Kidney (tissue), 14 donors: ENCODE results near the gene AGFG1. TPM values are rescaled to one million over a fixed set of nuclear protein-coding genes. Genes with fewer than 3 reads are reported as not detected.

ENCODE experiments used
- DNase-seq, 5 donors: peaks; one replicate each; pipeline ENCODE4 v3.0.0-alpha.2; 2013 to 2020
- FAIRE-seq: peaks from 2 replicates; lab custom pipeline; 2012; peaks lifted over from hg19 to GRCh38; lab: Jason Lieb, UNC
- H3K27ac ChIP-seq, 2 donors: one replicate each; pipeline ENCODE4 v1.7.0; 2013; ENCODE audit warnings: low read depth in 2 of 2, low read length in 2 of 2, inconsistent platforms in 1 of 2
- H3K27me3 ChIP-seq: one replicate; pipeline ENCODE4 v1.7.1; 2013; ENCODE audit warnings: low read length, inconsistent platforms; ENCODE audit not compliant: control insufficient read depth, insufficient read depth
- H3K36me3 ChIP-seq, 3 donors: one replicate each; pipeline versions ENCODE4 v1.7.0 to v1.7.1; 2013; ENCODE audit warnings: low read length in 3 of 3, control low read depth in 1 of 3, inconsistent platforms in 1 of 3; ENCODE audit not compliant: insufficient read depth in 3 of 3, control insufficient read depth in 2 of 3
- H3K4me1 ChIP-seq, 3 donors: one replicate each; pipeline versions ENCODE4 v1.7.0 to v1.7.1; 2013; ENCODE audit warnings: low read length in 3 of 3, inconsistent platforms in 1 of 3, low read depth in 1 of 3; ENCODE audit not compliant: control insufficient read depth in 2 of 3, insufficient read depth in 2 of 3
- H3K4me3 ChIP-seq, 3 donors: one replicate each; pipeline versions ENCODE4 v1.7.0 to v1.8.1; 2013; ENCODE audit warnings: low read length in 3 of 3, control low read depth in 1 of 3, inconsistent platforms in 1 of 3
- H3K9ac ChIP-seq, 3 donors: one replicate each; pipeline versions ENCODE4 v1.7.0 to v1.7.1; 2013; ENCODE audit warnings: low read length in 3 of 3, control low read depth in 1 of 3, inconsistent platforms in 1 of 3
- H3K9me3 ChIP-seq, 3 donors: one replicate each; pipeline versions ENCODE4 v1.7.0 to v1.7.1; 2013; ENCODE audit warnings: low read length in 3 of 3, control low read depth in 1 of 3, inconsistent platforms in 1 of 3; ENCODE audit not compliant: control insufficient read depth in 2 of 3, insufficient read depth in 1 of 3
- CTCF ChIP-seq: IDR thresholded peaks from 3 replicates; pipeline ENCODE4 v1.5.1; 2012; ENCODE audit warnings: mild to moderate bottlenecking, moderate library complexity, borderline replicate concordance; ENCODE audit not compliant: insufficient read depth; ENCODE audit errors: extremely low read depth
- intact Hi-C: fragments of 100-400 bp; cut with DNase I; formaldehyde crosslinking; loops from one replicate; pipeline ENCODE4 v1.11.1; 2022
- polyA plus RNA-seq: library from polyadenylated mRNA; stranded (reverse); fragments of 350-450 nt; fragmentation: Illumina TruSeq; extraction: RNeasy Lipid Tissue Mini Kit (QIAGEN cat#74804); gene quantifications from one replicate; pipeline ENCODE4 v1.2.3, GENCODE V29; 2014; ENCODE audit warnings: low read depth, low replicate concordance; ENCODE audit not compliant: insufficient read depth
- total RNA-seq: library from RNA; stranded (reverse); fragmentation: NEBNext Ultra II Directional; extraction: Animal tissue kit (Norgen Biotek cat#: 25700); gene quantifications from one replicate; pipeline ENCODE4 v1.2.1, GENCODE V29; 2021
- donor health status: control.
- donor health status: control.
- donor health status: control.
- donor health status: control.
- donor health status: control.
- donor health status: DM: yes; HTN: yes; CAD: no.
- donor health status: Normal renal cell carcinoma (clear cell type).

The AGFG1 gene
- total and polyA plus RNA-seq, 2 donors from 2014 or later: 36.6 to 98.9 TPM

GRCh38 chr2:227450311-227450841, 21.6 kb upstream of the AGFG1 start:
- H3K27ac ChIP-seq: no peak overlapping the region
- H3K9me3 ChIP-seq: no peaks in the 10 kb centered on the region
- H3K4me3 ChIP-seq: no peak overlapping the region
- no peak for FAIRE-seq
- no peaks in the 10 kb centered on the region for H3K27me3 ChIP-seq
- no peak for DNase-seq
- H3K36me3 ChIP-seq: no peaks in the 10 kb centered on the region
- H3K9ac ChIP-seq: no peak overlapping the region
- intact Hi-C loops: no loop called here
- peaks cover 0 to 5% (median 0%) of the 10 kb centered on the region in 3 donors for H3K4me1 ChIP-seq
- TF ChIP-seq CTCF: no peak

DNA sequence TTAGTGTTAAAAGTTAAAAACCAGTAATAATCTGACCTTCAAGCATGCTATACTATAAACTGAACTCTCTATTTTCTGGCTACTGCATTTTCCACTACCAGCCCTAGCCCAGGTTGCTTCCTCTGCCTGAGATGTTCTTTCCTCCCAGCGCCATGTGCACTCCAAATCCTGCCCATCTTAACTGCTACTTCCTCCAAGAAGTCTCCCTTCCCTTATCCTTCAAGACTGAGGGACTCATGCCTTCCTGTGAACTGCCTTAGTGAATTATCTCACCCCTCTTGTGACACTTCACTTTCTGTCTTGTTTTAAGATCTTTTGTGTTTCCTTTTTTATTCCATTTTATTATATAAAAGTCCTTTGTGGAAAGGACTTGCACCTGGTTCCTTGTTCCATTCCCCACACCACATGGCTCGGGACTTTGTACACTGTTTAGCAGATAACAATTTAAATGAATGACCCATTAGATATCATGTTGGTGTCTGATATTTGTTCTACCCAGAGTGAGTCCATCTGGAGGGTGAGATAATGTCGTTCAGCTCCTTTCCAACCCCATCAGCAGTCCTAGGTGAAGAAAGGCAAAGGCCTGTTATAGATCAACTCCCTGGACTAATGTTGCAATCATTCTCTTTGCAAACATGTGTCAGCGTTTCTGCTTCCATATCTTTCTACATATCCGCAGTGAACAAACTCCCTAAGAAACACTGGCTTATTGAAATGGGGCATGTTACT, 20.9 kb upstream of the AGFG1 start:
- Histone ChIP-seq H3K4me1 (peaks cover 0 to 5% (median 0%) of the 10 kb centered on the region in 3 donors), H3K36me3 (no peaks in the 10 kb centered on the region)
- DNase-seq: no peak

GRCh38 chr2:227451655-227451992, 20.3 kb upstream of the AGFG1 start:
- H3K9me3 ChIP-seq: no peaks in the 10 kb centered on the region
- FAIRE-seq (no peak), DNase-seq (no peak)
- no peak overlapping the region for H3K27ac ChIP-seq
- H3K4me3 ChIP-seq: no peak overlapping the region
- peaks cover 0 to 5% (median 0%) of the 10 kb centered on the region in 3 donors for H3K4me1 ChIP-seq
- intact Hi-C loops: no loop called here
- no peak for TF ChIP-seq CTCF
- H3K9ac ChIP-seq: no peak overlapping the region
- H3K36me3 ChIP-seq: no peaks in the 10 kb centered on the region
- no peaks in the 10 kb centered on the region for H3K27me3 ChIP-seq

More for the DNA sequence above, 20.9 kb upstream of the AGFG1 start:
- no peaks in the 10 kb centered on the region for H3K27me3 ChIP-seq
- no peaks in the 10 kb centered on the region for H3K9me3 ChIP-seq
- H3K9ac ChIP-seq: no peak overlapping the region
- intact Hi-C loops: no loop called here
- H3K27ac ChIP-seq: no peak overlapping the region
- FAIRE-seq: no peak
- no peak for TF ChIP-seq CTCF
- H3K4me3 ChIP-seq: no peak overlapping the region
